Measurements from ENCODE around the gene BHLHA9.
"Not testable (repeated sequence)": the region's sequence is repeated elsewhere in the genome, so short reads cannot be mapped to it uniquely, and the experiment has no call there.

Gene BHLHA9

DNA sequence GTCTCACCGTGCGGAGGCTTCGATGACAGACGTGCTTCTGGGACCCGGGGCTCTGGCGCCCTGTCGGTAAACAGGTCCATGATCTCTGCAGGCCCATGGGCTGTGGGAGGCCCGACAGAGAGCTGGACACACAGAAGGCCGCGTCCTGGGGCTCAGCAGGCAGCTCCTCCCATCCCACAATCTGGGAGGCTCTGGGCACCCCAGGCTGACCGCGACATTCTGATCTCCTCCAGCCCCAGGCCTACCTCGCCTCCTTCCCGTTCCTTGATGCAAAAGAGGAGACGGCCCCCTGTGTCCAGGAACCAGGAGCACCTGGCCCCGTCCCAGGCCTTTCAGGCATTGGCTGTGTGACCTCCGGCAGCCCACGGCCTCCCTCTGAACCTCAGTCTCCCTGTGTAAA, 32.5 kb downstream of the BHLHA9 start:
- no peak for DNase-seq

DNA sequence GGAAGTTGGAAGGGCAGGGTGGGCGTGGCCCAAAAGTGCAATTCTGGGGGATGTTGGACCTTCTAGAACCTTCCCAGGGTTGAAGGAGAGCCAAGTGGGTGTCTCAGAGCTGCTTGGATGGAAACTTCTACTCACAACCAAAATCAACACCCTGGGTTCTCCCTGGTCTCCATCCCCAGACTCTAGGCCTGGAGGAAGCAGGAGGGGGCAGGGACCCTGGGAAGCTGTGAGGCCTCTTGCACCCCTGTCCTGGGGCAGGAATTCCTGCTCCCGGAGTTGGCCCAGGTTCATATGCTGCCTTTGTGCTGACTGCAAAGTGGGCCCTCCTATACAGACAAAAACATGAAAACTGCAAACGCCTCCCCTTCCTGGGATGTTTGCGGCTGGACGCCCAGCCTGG, 34.3 kb downstream of the BHLHA9 start:
- DNase-seq: no peak

DNA sequence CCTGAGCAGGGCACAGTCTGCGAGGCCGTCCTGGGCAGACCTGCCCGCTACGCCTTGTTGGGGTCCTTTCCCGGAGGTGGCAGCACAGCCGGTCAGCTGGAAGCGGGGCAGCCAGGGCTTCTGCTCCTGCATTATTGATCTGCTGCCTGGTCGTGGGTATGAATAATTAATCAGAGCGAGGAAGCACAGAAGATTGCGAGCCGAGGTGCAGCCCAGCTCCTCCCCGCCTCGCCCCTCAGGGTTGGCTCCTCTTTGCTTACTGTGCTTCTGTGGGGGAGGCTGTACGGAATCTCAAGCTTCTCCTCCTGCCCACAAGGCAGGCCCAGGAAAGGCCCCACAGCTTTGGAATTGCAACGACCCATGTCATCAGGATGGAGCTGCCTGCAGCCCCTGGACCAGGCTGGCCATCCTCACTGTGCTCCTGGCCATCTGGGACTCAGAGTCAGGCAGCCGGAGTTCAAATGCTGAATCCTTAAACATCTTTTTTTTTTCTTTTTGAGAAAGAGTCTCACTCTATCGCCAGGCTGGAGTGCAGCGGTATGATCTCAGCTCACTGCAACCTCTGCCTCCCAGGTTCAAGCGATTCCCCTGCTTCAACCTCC, 34.8 kb downstream of the BHLHA9 start:
- DNase-seq: no peak

DNA sequence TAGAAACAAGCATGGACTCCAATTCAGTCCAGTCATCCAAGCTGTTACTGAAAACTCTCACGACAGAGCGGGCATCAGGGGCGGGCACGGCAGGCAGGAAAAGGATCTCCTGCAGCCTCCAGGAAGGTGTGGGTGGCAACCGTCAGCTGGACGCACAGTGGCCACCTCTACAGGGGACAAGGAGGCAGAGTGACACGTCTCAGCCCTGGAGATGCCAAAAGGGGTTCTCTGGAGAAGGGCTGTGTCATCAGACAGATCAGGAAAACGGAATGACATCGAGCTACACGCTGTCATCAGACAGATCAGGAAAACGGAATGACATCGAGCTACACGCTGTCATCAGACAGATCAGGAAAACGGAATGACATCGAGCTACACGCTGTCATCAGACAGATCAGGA, 37.6 kb downstream of the BHLHA9 start:
- not testable (repeated sequence) for DNase-seq

DNA sequence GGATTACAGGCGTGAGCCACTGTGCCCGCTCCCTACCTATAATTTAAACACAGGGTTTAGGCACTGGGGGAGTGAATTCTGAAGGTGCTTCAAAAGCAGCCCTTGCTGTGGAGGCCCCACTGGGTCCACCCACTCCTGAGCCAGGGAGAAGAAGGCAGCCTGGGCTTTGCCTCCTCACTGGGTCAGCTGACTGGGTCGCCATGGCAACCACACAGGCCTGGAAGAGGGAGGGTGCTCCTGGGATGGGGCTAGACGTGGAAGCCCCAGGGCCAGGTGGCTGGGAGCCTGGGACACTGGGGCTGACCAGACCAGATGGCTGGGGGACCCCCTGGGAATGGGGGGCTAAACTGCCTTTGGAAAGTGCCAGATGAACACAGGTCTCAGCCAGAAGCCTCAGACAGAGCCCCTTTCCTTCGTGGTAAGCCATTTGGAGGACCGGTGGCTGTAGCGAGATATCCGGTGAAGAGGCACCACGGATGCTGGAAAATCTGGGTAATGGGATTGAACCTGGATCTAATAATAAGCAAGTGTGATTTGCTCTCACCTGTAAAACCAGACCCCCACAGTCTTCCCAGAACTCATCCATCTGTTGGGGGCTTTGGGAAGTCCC, 42.1 kb downstream of the BHLHA9 start:
- no peak for DNase-seq

DNA sequence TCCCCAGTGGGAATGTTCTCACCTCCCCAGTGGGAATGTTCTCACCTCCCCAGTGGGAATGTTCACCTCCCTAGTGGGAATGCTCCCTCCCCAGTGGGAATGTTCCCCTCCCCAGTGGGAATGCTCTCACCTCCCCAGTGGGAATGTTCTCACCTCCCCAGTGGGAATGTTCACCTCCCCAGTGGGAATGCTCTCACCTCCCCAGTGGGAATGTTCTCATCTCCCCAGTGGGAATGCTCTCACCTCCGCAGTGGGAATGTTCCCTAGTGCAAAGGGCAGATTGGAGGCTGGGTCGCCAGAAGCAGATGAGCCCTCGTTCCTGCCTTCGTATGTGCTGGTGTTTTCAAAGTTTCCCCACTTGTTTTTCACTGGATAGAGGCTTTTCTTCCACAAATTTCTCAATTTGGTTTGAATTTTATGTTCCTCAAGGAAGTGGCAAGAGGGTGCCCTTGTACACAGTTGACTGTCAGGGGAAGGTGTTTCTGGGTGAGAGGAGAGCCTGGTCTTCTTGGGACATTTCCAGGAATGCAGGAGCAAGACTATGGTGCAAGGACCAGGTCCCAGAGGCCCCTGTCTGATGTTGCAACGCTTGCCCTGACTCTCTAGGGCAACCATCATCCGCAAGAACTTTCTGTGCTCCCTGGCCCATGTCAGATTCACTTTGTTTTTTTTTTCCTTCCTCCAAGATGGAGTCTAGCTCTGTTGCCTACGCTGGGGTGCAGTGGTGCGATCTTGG, 43.2 kb downstream of the BHLHA9 start:
- DNase-seq: no peak

DNA sequence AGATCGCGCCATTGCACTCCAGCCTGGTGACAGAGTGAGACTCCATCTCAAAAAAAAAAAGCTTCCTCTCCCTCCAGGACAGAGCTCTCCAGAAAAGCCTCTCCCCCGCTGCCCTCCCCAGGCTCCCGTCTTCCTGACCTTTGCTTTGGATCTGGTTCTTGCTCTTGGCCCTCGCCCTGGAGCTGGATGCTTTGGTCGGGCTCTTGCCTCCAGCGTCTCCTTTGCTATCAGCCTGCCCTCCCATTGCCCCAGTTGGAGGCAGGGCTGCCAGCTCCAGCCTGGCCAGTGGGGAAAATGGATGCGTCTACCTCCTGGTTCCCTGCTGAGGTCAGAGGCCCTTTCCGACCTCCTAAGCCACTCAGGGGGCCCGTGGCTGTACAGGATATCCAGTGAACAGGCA, 45.2 kb downstream of the BHLHA9 start:
- DNase-seq: no peak

DNA sequence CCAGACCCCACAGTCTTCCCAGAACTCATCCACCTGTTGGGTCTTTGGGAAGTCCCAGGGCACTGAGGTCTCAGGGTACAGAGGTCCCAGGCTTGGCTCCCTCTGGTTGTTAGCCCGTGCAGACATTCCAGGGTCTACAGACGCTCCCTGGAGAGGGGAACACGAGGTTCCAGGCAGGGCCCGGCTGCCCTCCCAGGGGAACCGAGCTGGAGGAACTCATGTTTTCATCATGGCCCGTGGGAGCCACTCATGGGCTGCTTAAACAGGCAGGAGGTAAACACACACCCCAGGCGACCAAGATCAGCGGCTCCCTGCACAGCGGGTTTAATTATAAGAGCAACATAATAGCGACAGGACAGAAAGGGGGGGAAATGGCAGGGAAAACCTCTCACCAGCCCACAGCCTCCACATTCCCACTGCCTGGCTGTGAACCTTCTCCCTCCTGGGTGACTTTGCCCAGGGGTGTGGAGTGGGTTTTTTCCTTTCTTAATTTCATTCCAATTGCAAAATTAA, 45.7 kb downstream of the BHLHA9 start:
- DNase-seq: no peak

Measured in activated gamma-delta T cell (primary cell).